HEK293T (cell line): Measurements from ENCODE around the gene HOXA4.

ENCODE experiments used
- ELF4 ChIP-seq: fragments of 450-650 bp; IDR thresholded peaks from 2 replicates; pipeline ENCODE4 v1.6.1; 2017; ENCODE audit warnings: antibody characterized with exemption
- LEF1 ChIP-seq: fragments of 450-650 bp; IDR thresholded peaks from 2 replicates; pipeline ENCODE4 v1.6.1; 2017; ENCODE audit warnings: mild to moderate bottlenecking, borderline replicate concordance
- SUZ12 ChIP-seq: fragments of 450-650 bp; IDR thresholded peaks from 2 replicates; pipeline ENCODE4 v1.6.1; 2016; ENCODE audit warnings: mild to moderate bottlenecking

- TF ChIP-seq LEF1 (no peak), SUZ12 (no peak), ELF4 (no peak)
Measured at GRCh38 chr7:27101171-27101956, 29.2 kb downstream of the HOXA4 start.
